ENCODE measurements around the gene CCDC198.

- no peak for TF ChIP-seq RARB (CRISPR knock-in tag; IDR thresholded peaks at IDR 0.05)
- TF ChIP-seq BACH2 (CRISPR knock-in tag; IDR thresholded peaks at IDR 0.05; ENCODE audit: borderline replicate concordance) = no peak
Observed at GRCh38 chr14:57533214-57533613, 39.6 kb upstream of the CCDC198 start.

All from SK-N-SH treated with all-trans-retinoic acid at 6 μM for 48 hours (cell line).